ENCODE results near the gene MYDGF. TPM values are rescaled to one million over a fixed set of nuclear protein-coding genes. Genes with fewer than 3 reads are reported as not detected.

Gene MYDGF
- polyA plus RNA-seq, 1 experiment = 126 TPM

DNA sequence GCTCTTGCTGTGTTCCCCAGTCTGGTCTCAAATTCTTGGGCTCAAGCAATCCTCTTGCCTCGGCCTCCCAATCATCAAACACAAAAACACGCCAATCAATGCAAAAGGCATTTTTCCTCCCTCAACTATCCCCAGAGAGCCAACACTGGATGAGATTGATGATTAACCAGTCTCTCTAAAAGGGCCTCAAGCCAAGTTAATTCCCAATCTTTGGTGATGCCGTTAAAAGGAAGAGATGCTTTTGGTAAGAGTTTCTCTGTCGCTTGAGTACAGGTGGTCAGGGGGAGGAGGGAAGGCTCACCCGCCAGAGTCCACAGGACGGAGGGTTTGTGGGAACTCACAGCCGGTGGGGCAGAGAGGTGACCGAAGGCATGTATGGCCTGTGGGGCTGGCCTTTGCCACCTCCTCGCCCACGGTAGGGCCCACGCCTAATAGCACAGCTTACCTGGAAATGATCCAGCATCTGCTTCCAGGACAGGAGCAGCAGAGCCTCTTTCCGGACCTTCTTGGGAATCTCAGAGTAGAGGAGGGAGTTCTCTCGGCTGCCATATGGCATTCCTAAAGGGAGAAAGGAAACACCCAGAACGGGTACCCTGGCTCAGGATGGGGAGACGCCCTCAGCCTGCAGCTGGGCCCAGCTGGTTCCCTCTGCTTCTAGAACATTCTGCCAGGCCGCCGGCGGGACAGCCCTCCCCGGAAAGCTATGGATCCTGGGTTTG is 35.4 kb upstream of the MYDGF start:
- no peak overlapping the region for H3K27ac ChIP-seq (ENCODE audit: low read depth, low read length)
- CTCF ChIA-PET = interaction anchor here (0.5 kb wide), 1 partner anchor 86 kb away, joined by 3 read pairs; the partner anchor contains the start of gene FEM1A
- no peaks in the 10 kb centered on the region; the same call in 1 of the 2 replicates for H3K9me3 ChIP-seq (ENCODE audit: control insufficient read depth, insufficient read depth, low read length)
- POLR2A ChIA-PET = no interaction called here
- no peaks in the 10 kb centered on the region for H3K27me3 ChIP-seq (ENCODE audit: control insufficient read depth, insufficient read depth, low read length)
- DNase-seq (ENCODE audit: low read depth, low spot score) = no peak
- no peak overlapping the region for H3K4me3 ChIP-seq (ENCODE audit: low read depth, low read length)
- no peak for TF ChIP-seq CTCF (IDR thresholded peaks at IDR 0.05; ENCODE audit: low read depth, low read length)

GRCh38 chr19:4704317-4704673 is 34.2 kb upstream of the MYDGF start:
- POLR2A ChIA-PET = no interaction called here
- H3K27ac ChIP-seq (ENCODE audit: low read depth, low read length) = no peak overlapping the region
- no peak for TF ChIP-seq CTCF (IDR thresholded peaks at IDR 0.05; ENCODE audit: low read depth, low read length)
- no peaks in the 10 kb centered on the region for H3K27me3 ChIP-seq (ENCODE audit: control insufficient read depth, insufficient read depth, low read length)
- no peak overlapping the region for H3K4me3 ChIP-seq (ENCODE audit: low read depth, low read length)
- DNase-seq (ENCODE audit: low read depth, low spot score) = no peak
- CTCF ChIA-PET = no interaction called here
- H3K9me3 ChIP-seq (ENCODE audit: control insufficient read depth, insufficient read depth, low read length) = no peaks in the 10 kb centered on the region; the same call in 1 of the 2 replicates

- H3K27me3 ChIP-seq (ENCODE audit: control insufficient read depth, insufficient read depth, low read length) = no peaks in the 10 kb centered on the region
- ChIA-PET POLR2A (no interaction called here), CTCF (no interaction called here)
- no peak for DNase-seq (ENCODE audit: low read depth, low spot score)
- no peak for TF ChIP-seq CTCF (IDR thresholded peaks at IDR 0.05; ENCODE audit: low read depth, low read length)
- H3K27ac ChIP-seq (ENCODE audit: low read depth, low read length) = no peak overlapping the region
- H3K4me3 ChIP-seq (ENCODE audit: low read depth, low read length) = no peak overlapping the region
- H3K9me3 ChIP-seq (ENCODE audit: control insufficient read depth, insufficient read depth, low read length) = no peaks in the 10 kb centered on the region; the same call in 1 of the 2 replicates
These were observed 33.7 kb upstream of the MYDGF start for GRCh38 chr19:4703671-4704316.

- DNase-seq (ENCODE audit: low read depth, low spot score) = no peak
- CTCF ChIA-PET = interaction anchor here (0.6 kb wide), 1 partner anchor 19 kb away, joined by 4 read pairs; no protein-coding TSS in a partner anchor
- Histone ChIP-seq H3K27ac (ENCODE audit: low read depth, low read length) (no peak overlapping the region), H3K9me3 (ENCODE audit: control insufficient read depth, insufficient read depth, low read length) (no peaks in the 10 kb centered on the region; the same call in 1 of the 2 replicates), H3K27me3 (ENCODE audit: control insufficient read depth, insufficient read depth, low read length) (no peaks in the 10 kb centered on the region), H3K4me3 (ENCODE audit: low read depth, low read length) (no peak overlapping the region)
- POLR2A ChIA-PET = no interaction called here
- no peak for TF ChIP-seq CTCF (IDR thresholded peaks at IDR 0.05; ENCODE audit: low read depth, low read length)
These were observed 32.6 kb upstream of the MYDGF start for GRCh38 chr19:4702764-4703163.

GRCh38 chr19:4701557-4701956 is 31.4 kb upstream of the MYDGF start:
- Histone ChIP-seq H3K9me3 (ENCODE audit: control insufficient read depth, insufficient read depth, low read length) (no peaks in the 10 kb centered on the region; the same call in 1 of the 2 replicates), H3K4me3 (ENCODE audit: low read depth, low read length) (no peak overlapping the region), H3K27me3 (ENCODE audit: control insufficient read depth, insufficient read depth, low read length) (no peaks in the 10 kb centered on the region), H3K27ac (ENCODE audit: low read depth, low read length) (no peak overlapping the region)
- no peak for TF ChIP-seq CTCF (IDR thresholded peaks at IDR 0.05; ENCODE audit: low read depth, low read length)
- DNase-seq (ENCODE audit: low read depth, low spot score) = no peak
- ChIA-PET CTCF (no interaction called here), POLR2A (no interaction called here)

Measured in AG04450 (cell line).